Measurements from ENCODE around the gene JAKMIP3.

Gene JAKMIP3

GRCh38 chr10:132035476-132035875, 30.3 kb upstream of the JAKMIP3 start:
- no peak overlapping the region for H3K4me2 ChIP-seq (ENCODE audit: low read length)
- no peaks in the 10 kb centered on the region for H3K9me2 ChIP-seq (replicated peaks; ENCODE audit: control insufficient read depth, low read length)
- no peak overlapping the region for H3K4me3 ChIP-seq (ENCODE audit: low read length)
- H3K27ac ChIP-seq (ENCODE audit: low read depth, low read length), result no peak overlapping the region
- H3K79me2 ChIP-seq (ENCODE audit: control insufficient read depth, low read length), result no peaks in the 10 kb centered on the region
- H3K9me3 ChIP-seq (ENCODE audit: control insufficient read depth, insufficient read depth, low read length), result no peaks in the 10 kb centered on the region
- no peaks in the 10 kb centered on the region for H4K20me1 ChIP-seq (ENCODE audit: control insufficient read depth, insufficient read depth, low read depth, low read length)
- H3K36me3 ChIP-seq (ENCODE audit: control insufficient read depth, low read length), result no peaks in the 10 kb centered on the region
- TF ChIP-seq, protein P1, sequence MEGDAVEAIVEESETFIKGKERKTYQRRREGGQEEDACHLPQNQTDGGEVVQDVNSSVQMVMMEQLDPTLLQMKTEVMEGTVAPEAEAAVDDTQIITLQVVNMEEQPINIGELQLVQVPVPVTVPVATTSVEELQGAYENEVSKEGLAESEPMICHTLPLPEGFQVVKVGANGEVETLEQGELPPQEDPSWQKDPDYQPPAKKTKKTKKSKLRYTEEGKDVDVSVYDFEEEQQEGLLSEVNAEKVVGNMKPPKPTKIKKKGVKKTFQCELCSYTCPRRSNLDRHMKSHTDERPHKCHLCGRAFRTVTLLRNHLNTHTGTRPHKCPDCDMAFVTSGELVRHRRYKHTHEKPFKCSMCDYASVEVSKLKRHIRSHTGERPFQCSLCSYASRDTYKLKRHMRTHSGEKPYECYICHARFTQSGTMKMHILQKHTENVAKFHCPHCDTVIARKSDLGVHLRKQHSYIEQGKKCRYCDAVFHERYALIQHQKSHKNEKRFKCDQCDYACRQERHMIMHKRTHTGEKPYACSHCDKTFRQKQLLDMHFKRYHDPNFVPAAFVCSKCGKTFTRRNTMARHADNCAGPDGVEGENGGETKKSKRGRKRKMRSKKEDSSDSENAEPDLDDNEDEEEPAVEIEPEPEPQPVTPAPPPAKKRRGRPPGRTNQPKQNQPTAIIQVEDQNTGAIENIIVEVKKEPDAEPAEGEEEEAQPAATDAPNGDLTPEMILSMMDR (IDR thresholded peaks at IDR 0.05; ENCODE audit: low read depth, low read length, poor library complexity, severe bottlenecking), result no peak
- TF ChIP-seq EZH2phosphoT487 (IDR thresholded peaks at IDR 0.05; ENCODE audit: borderline replicate concordance, low read length), result no peak
- H3K27me3 ChIP-seq (ENCODE audit: control insufficient read depth, low read length), result no peaks in the 10 kb centered on the region
- no peaks in the 10 kb centered on the region for H3K4me1 ChIP-seq (ENCODE audit: control insufficient read depth, low read length)
- H3F3A ChIP-seq (ENCODE audit: control insufficient read depth, insufficient read depth), result no peaks in the 10 kb centered on the region

DNA sequence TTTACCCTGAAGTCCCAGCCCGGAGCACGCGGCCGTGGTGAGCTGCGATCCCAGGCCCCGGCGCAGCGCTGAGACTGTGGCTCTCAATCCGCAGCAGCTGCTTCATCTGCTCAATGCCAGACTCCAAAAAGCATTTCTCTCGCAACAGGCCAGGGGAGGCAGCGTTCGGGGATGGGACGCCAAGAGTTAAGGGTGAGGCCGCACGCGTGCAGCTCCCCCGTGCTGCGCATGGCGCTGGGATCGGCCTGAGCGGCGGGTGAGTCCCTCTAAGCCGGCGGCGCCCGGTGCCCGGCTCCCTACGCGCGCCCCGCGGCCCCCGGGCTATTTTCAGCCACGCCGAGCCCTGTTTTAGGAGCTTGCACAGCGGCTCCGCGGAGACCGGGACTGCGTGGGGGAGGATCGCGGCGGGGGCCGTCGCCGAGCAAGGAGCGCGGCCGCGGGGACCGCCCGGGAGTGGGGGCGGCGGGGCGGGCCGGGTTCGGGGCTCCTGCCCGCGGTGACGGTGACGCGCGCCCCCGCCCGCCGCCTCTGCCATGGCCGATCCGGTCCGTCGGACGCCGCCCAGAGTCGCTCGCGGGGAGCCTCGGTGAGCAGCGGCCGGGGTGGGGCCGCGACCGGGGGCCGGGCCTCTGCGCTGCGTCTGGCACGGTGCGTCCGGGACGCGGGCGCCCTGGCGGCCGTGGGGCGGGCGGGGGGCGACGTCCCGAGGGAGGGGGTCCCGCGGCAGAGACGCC, 29.4 kb upstream of the JAKMIP3 start:
- H3K4me3 ChIP-seq (ENCODE audit: low read length), result no peak overlapping the region
- no peaks in the 10 kb centered on the region for H3K9me3 ChIP-seq (ENCODE audit: control insufficient read depth, insufficient read depth, low read length)

DNA sequence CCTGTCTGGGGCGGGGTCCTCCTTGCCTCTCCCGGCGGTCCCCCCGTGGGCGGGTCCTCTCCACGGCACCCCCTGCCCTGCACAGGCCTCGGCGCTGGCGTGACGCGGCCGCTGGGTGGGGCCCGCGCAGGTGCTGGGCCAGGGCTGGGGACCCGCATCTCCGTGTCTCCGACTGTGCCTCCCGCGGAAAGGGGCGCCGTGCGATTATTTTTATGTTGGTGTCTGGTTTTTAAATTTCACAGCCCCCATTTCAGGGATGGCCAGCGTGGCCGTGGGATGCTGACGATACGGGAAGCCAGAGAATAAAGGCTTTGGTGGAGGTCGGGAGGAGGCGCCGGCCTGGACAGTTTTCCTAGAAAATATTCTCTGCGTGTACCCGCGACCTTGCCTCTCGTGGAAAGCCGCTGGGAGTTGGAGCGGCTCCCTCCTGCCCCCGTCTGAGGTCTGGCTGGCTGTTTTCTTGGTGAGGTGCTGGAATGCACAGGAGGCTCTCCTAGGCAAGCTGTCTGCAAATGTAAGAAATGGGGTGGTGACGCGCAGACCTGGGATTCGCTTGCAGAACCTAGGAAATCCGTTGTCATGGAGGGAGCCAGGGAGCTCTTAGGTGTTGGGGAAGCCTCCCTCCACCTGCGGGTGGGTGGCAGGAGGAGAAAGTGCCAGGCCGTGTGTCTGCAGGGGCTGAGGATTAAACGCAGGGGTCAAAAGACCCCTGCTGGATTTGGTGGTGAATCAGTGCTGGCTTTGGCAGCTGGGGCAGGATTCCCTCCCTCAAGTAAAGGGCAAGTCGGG, 28.7 kb upstream of the JAKMIP3 start:
- H3K9me3 ChIP-seq (ENCODE audit: control insufficient read depth, insufficient read depth, low read length), result no peaks in the 10 kb centered on the region
- no peaks in the 10 kb centered on the region for H3K4me1 ChIP-seq (ENCODE audit: control insufficient read depth, low read length)
- no peak overlapping the region for H3K27ac ChIP-seq (ENCODE audit: low read depth, low read length)
- H3K4me3 ChIP-seq (ENCODE audit: low read length), result no peak overlapping the region
- no peaks in the 10 kb centered on the region for H3K27me3 ChIP-seq (ENCODE audit: control insufficient read depth, low read length)
- TF ChIP-seq EZH2phosphoT487 (IDR thresholded peaks at IDR 0.05; ENCODE audit: borderline replicate concordance, low read length), result no peak
- TF ChIP-seq, protein P1 (IDR thresholded peaks at IDR 0.05; ENCODE audit: low read depth, low read length, poor library complexity, severe bottlenecking), result no peak
- no peaks in the 10 kb centered on the region for H3K9me2 ChIP-seq (replicated peaks; ENCODE audit: control insufficient read depth, low read length)
- no peaks in the 10 kb centered on the region for H3F3A ChIP-seq (ENCODE audit: control insufficient read depth, insufficient read depth)
- no peaks in the 10 kb centered on the region for H4K20me1 ChIP-seq (ENCODE audit: control insufficient read depth, insufficient read depth, low read depth, low read length)
- no peaks in the 10 kb centered on the region for H3K79me2 ChIP-seq (ENCODE audit: control insufficient read depth, low read length)
- H3K4me2 ChIP-seq (ENCODE audit: low read length), result no peak overlapping the region
- H3K36me3 ChIP-seq (ENCODE audit: control insufficient read depth, low read length), result no peaks in the 10 kb centered on the region

More for the DNA sequence above, 29.4 kb upstream of the JAKMIP3 start:
- Histone ChIP-seq H3K4me2 (ENCODE audit: low read length) (no peak overlapping the region), H4K20me1 (ENCODE audit: control insufficient read depth, insufficient read depth, low read depth, low read length) (no peaks in the 10 kb centered on the region), H3K79me2 (ENCODE audit: control insufficient read depth, low read length) (no peaks in the 10 kb centered on the region), H3K27ac (ENCODE audit: low read depth, low read length) (no peak overlapping the region), H3F3A (ENCODE audit: control insufficient read depth, insufficient read depth) (no peaks in the 10 kb centered on the region), H3K36me3 (ENCODE audit: control insufficient read depth, low read length) (no peaks in the 10 kb centered on the region), H3K9me2 (replicated peaks; ENCODE audit: control insufficient read depth, low read length) (no peaks in the 10 kb centered on the region), H3K27me3 (ENCODE audit: control insufficient read depth, low read length) (no peaks in the 10 kb centered on the region), H3K4me1 (ENCODE audit: control insufficient read depth, low read length) (no peaks in the 10 kb centered on the region)
- TF ChIP-seq, protein P1 (IDR thresholded peaks at IDR 0.05; ENCODE audit: low read depth, low read length, poor library complexity, severe bottlenecking), result no peak
- TF ChIP-seq EZH2phosphoT487 (IDR thresholded peaks at IDR 0.05; ENCODE audit: borderline replicate concordance, low read length), result no peak

All from DOHH2 (cell line).